Panc1 (cell line): Measurements from ENCODE around the gene ELMOD3. TPM values are rescaled to one million over a fixed set of nuclear protein-coding genes. Genes with fewer than 3 reads are reported as not detected.

ENCODE experiments used
- ATAC-seq: fragments of 200-7000 bp; cut with Tn5 transposase; 2 replicates; pipeline ENCODE4 v1.9.1; 2020; ENCODE audit warnings: mild to moderate bottlenecking, moderate library complexity
- BruUV-seq: library from RNA; stranded (reverse); fragments of 400-500 nt; replicated peaks from 2 replicates; lab custom pipeline; 2021; lab: Mats Ljungman, UMichigan
- CTCF ChIA-PET: fragments of 300-600 bp; sonication (Branson Sonifier 250); formaldehyde crosslinking; loops from one replicate; lab custom pipeline; 2022; ENCODE audit warnings: antibody characterized with exemption; lab: Charles Lee
- POLR2A ChIA-PET: fragments of 300-600 bp; sonication (Branson Sonifier 250); formaldehyde crosslinking; loops from one replicate; lab custom pipeline; 2022; ENCODE audit warnings: antibody characterized with exemption; lab: Charles Lee
- DNase-seq: peaks from one replicate; pipeline ENCODE4 v3.0.0-alpha.2; 2010; ENCODE audit warnings: low read depth, low spot score
- H3K27ac ChIP-seq: 2 replicates; pipeline ENCODE4 v1.5.1; 2011; ENCODE audit warnings: mild to moderate bottlenecking, low read length, inconsistent platforms
- H3K27me3 ChIP-seq: fragments of 200-500 bp; sonication (Bioruptor generic); 2 replicates; pipeline ENCODE4 v1.6.0; 2014; ENCODE audit warnings: low read length, inconsistent platforms; ENCODE audit not compliant: control insufficient read depth, insufficient read depth
- H3K36me3 ChIP-seq: fragments of 200-500 bp; sonication (Bioruptor generic); 2 replicates; pipeline ENCODE4 v1.5.1; 2014; ENCODE audit warnings: inconsistent platforms, mild to moderate bottlenecking, low read length, moderate library complexity; ENCODE audit not compliant: control insufficient read depth, insufficient read depth
- H3K4me1 ChIP-seq: 2 replicates; pipeline ENCODE4 v1.5.1; 2011; ENCODE audit warnings: inconsistent platforms, mild to moderate bottlenecking, low read length, moderate library complexity; ENCODE audit not compliant: control insufficient read depth, insufficient read depth
- H3K4me3 ChIP-seq, 2 experiments: 2 replicates each; pipeline ENCODE4 v1.5.1; 2011 to 2012; ENCODE audit warnings: low read depth in 2 of 2, low read length in 2 of 2, mild to moderate bottlenecking in 2 of 2, inconsistent platforms in 1 of 2, moderate library complexity in 1 of 2
- H3K9me3 ChIP-seq: fragments of 200-500 bp; sonication (Bioruptor generic); 2 replicates; pipeline ENCODE4 v1.5.1; 2014; ENCODE audit warnings: low read depth, mild to moderate bottlenecking, inconsistent platforms, low read length, moderate library complexity; ENCODE audit not compliant: control insufficient read depth, insufficient read depth
- CTCF ChIP-seq: fragments of 450-650 bp; IDR thresholded peaks from 2 replicates; pipeline ENCODE4 v1.5.1; 2017; ENCODE audit warnings: mild to moderate bottlenecking
- POLR2AphosphoS5 ChIP-seq: IDR thresholded peaks from 2 replicates; pipeline ENCODE4 v1.6.1; 2012; ENCODE audit warnings: mild to moderate bottlenecking, low read depth, low read length, moderate library complexity
- REST ChIP-seq, 2 experiments: IDR thresholded peaks; 2 replicates each; pipeline ENCODE4 v1.6.1; 2011 to 2012; ENCODE audit warnings: low read depth in 2 of 2, control low read depth in 1 of 2, low read length in 1 of 2, mild to moderate bottlenecking in 1 of 2, moderate library complexity in 1 of 2; ENCODE audit not compliant: insufficient read depth in 1 of 2
- SIN3A ChIP-seq: IDR thresholded peaks from 2 replicates; pipeline ENCODE4 v1.6.1; 2012; ENCODE audit warnings: low read depth, mild to moderate bottlenecking, low read length, moderate library complexity, borderline replicate concordance; ENCODE audit not compliant: insufficient read depth
- TCF7L2 ChIP-seq: IDR thresholded peaks from 2 replicates; pipeline ENCODE4 v1.6.1; 2011; ENCODE audit warnings: mild to moderate bottlenecking, low read depth, low read length, inconsistent platforms
- in situ Hi-C: cut with HindIII; loops from 2 replicates; pipeline ENCODE4 v1.10.0; 2016; ENCODE audit warnings: low sequenced_read_pairs, low pct_unique_long_range_greater_than_20kb
- intact Hi-C: fragments of 100-400 bp; cut with micrococcal nuclease; formaldehyde crosslinking; loops from one replicate; pipeline ENCODE4 v1.10.0; 2022; ENCODE audit not compliant: unreplicated experiment
- total RNA-seq: library from RNA; stranded (reverse); gene quantifications from one replicate; pipeline ENCODE4 v1.2.1, GENCODE V29; 2021; ENCODE audit not compliant: unreplicated experiment

Gene ELMOD3
- total RNA-seq, 1 experiment from 2014 or later, result 14.8 TPM

GRCh38 chr2:85440729-85441128 lies 86.2 kb downstream of the ELMOD3 start:
- ChIA-PET CTCF (no interaction called here), POLR2A (no interaction called here)
- Histone ChIP-seq H3K4me3 (no peak overlapping the region), H3K27ac (0 out of 2 replicates have a peak overlapping the region, but pooled peaks have one; percentile 5), H3K27me3 (no peaks in the 10 kb centered on the region), H3K36me3 (no peaks in the 10 kb centered on the region), H3K4me1 (peaks cover 48% of the 10 kb centered on the region), H3K9me3 (no peaks in the 10 kb centered on the region)
- no peak for TF ChIP-seq POLR2AphosphoS5
- TF ChIP-seq SIN3A, result no peak
- no peak for TF ChIP-seq REST (IDR thresholded peaks at IDR 0.05; ENCODE audit: insufficient read depth in 1 of 2, low read depth in 2 of 2, low read length in 1 of 2)
- TF ChIP-seq TCF7L2, result no peak
- no peak for TF ChIP-seq CTCF
- no peak for DNase-seq
- ATAC-seq, result no peak
- intact Hi-C loops, result no loop called here
- BruUV-seq, result no TSS peak
- in situ Hi-C loops, result no loop called here

Other genes starting within 250 kb of the ELMOD3 start
- gene TCF7L1, start 221.4 kb upstream of the ELMOD3 start, total RNA-seq, result 30.4 TPM
- 178 TPM for gene TGOLN2, start 26.8 kb upstream of the ELMOD3 start, total RNA-seq
- gene RETSAT, start 241 bp upstream of the ELMOD3 start, total RNA-seq, result 50.9 TPM
- gene CAPG, start 55.6 kb downstream of the ELMOD3 start, total RNA-seq, result 202 TPM
- gene SH2D6, start 63.9 kb downstream of the ELMOD3 start, total RNA-seq, result 3.3 TPM
- gene MAT2A, start 184.4 kb downstream of the ELMOD3 start, total RNA-seq, result 547 TPM
- 64.1 TPM for gene GGCX, start 206.7 kb downstream of the ELMOD3 start, total RNA-seq
- 93.2 TPM for gene VAMP8, start 222.8 kb downstream of the ELMOD3 start, total RNA-seq
- gene VAMP5, start 229.7 kb downstream of the ELMOD3 start, total RNA-seq, result 21.3 TPM
- 156 TPM for gene RNF181, start 241.0 kb downstream of the ELMOD3 start, total RNA-seq
- 30.4 TPM for gene TMEM150A, start 247.9 kb downstream of the ELMOD3 start, total RNA-seq